IPS-NIHi7 (cell line): ENCODE results near the gene TSPAN15.

ENCODE experiments used
- DNase-seq: peaks from one replicate; pipeline ENCODE4 v3.0.0; 2012; ENCODE audit warnings: mixed read lengths; ENCODE audit errors: extremely low spot score

TSPAN15 gene

GRCh38 chr10:69466158-69466490, 14.9 kb downstream of the TSPAN15 start:
- DNase-seq = no peak

GRCh38 chr10:69466689-69467088, 15.4 kb downstream of the TSPAN15 start:
- DNase-seq = no peak

GRCh38 chr10:69467928-69468750, 16.9 kb downstream of the TSPAN15 start:
- DNase-seq = no peak

- no peak for DNase-seq
Observed at GRCh38 chr10:69468751-69469089, 17.5 kb downstream of the TSPAN15 start.

GRCh38 chr10:69469976-69470375, 18.7 kb downstream of the TSPAN15 start:
- DNase-seq = no peak

- no peak for DNase-seq
Observed at GRCh38 chr10:69470463-69471384, 19.5 kb downstream of the TSPAN15 start.

- no peak for DNase-seq
Observed at GRCh38 chr10:69472142-69472541, 20.9 kb downstream of the TSPAN15 start.

- DNase-seq = no peak
Observed at GRCh38 chr10:69472544-69472943, 21.3 kb downstream of the TSPAN15 start.

- no peak for DNase-seq
Observed at GRCh38 chr10:69473304-69473990, 22.2 kb downstream of the TSPAN15 start.

- no peak for DNase-seq
Observed at GRCh38 chr10:69474742-69475432, 23.6 kb downstream of the TSPAN15 start.

- DNase-seq = no peak
Observed at GRCh38 chr10:69475433-69475830, 24.2 kb downstream of the TSPAN15 start.

GRCh38 chr10:69477968-69478597, 26.8 kb downstream of the TSPAN15 start:
- DNase-seq = no peak

- no peak for DNase-seq
Observed at GRCh38 chr10:69479240-69480067, 28.2 kb downstream of the TSPAN15 start.

- DNase-seq = no peak
Observed at GRCh38 chr10:69480068-69480412, 28.8 kb downstream of the TSPAN15 start.

- no peak for DNase-seq
Observed at GRCh38 chr10:69481305-69481704, 30.0 kb downstream of the TSPAN15 start.

GRCh38 chr10:69481811-69482524, 30.7 kb downstream of the TSPAN15 start:
- DNase-seq = no peak

GRCh38 chr10:69483963-69484362, 32.7 kb downstream of the TSPAN15 start:
- DNase-seq = no peak

GRCh38 chr10:69484736-69485135, 33.5 kb downstream of the TSPAN15 start:
- no peak for DNase-seq

GRCh38 chr10:69486922-69487730, 35.9 kb downstream of the TSPAN15 start:
- DNase-seq = no peak
